ENCODE data around the gene KLK13.

GRCh38 chr19:51110666-51110971 lies 45.7 kb upstream of the KLK13 start:
- TF ChIP-seq, protein P1, sequence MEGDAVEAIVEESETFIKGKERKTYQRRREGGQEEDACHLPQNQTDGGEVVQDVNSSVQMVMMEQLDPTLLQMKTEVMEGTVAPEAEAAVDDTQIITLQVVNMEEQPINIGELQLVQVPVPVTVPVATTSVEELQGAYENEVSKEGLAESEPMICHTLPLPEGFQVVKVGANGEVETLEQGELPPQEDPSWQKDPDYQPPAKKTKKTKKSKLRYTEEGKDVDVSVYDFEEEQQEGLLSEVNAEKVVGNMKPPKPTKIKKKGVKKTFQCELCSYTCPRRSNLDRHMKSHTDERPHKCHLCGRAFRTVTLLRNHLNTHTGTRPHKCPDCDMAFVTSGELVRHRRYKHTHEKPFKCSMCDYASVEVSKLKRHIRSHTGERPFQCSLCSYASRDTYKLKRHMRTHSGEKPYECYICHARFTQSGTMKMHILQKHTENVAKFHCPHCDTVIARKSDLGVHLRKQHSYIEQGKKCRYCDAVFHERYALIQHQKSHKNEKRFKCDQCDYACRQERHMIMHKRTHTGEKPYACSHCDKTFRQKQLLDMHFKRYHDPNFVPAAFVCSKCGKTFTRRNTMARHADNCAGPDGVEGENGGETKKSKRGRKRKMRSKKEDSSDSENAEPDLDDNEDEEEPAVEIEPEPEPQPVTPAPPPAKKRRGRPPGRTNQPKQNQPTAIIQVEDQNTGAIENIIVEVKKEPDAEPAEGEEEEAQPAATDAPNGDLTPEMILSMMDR (IDR thresholded peaks at IDR 0.05) = no peak
- no peak for TF ChIP-seq POLR2A (IDR thresholded peaks at IDR 0.05)

All from tibial nerve (tissue), 3 donors.